Uterus (tissue), 2 donors: ENCODE results near the gene APOBEC3F.

Experiments used
- CTCF ChIP-seq, 4 experiments: fragments of 200-600 bp in 2 of 4; fragments of 450-650 bp in 2 of 4; sonication (generic) in 2 of 4; IDR thresholded peaks; one replicate each; pipeline ENCODE4 v1.5.1; 2016 to 2019; ENCODE audit warnings: antibody characterized with exemption in 4 of 4, mild to moderate bottlenecking in 2 of 4, moderate library complexity in 1 of 4
- POLR2A ChIP-seq, 2 donors: fragments of 450-650 bp; IDR thresholded peaks; one replicate each; pipeline ENCODE4 v1.6.1; 2016; ENCODE audit warnings: antibody characterized with exemption in 2 of 2, mild to moderate bottlenecking in 1 of 2, moderate library complexity in 1 of 2

GRCh38 chr22:39101226-39101625 is 60.6 kb downstream of the APOBEC3F start:
- TF ChIP-seq CTCF (IDR thresholded peaks at IDR 0.05) (no peak), POLR2A (IDR thresholded peaks at IDR 0.05) (no peak)
